ENCODE data around the gene OMG.

The OMG gene

GRCh38 chr17:31296142-31296541, 897 bp downstream of the OMG start:
- POLR2A ChIA-PET = no interaction called here
- Histone ChIP-seq H3K9me3 (ENCODE audit: control insufficient read depth, insufficient read depth, low read depth, low read length) (no peaks in the 10 kb centered on the region), H3K4me1 (ENCODE audit: control insufficient read depth, insufficient read depth, low read length) (peaks cover 7% of the 10 kb centered on the region), H3K4me3 (ENCODE audit: low read depth, low read length) (no peak overlapping the region), H3K36me3 (ENCODE audit: control insufficient read depth in 2 of 2, insufficient read depth in 1 of 2, low read length in 2 of 2) (peaks cover 8 to 10% of the 10 kb centered on the region in 2 experiments; a peak in 2 of 3 replicates), H3K27ac (ENCODE audit: extremely low read depth, low read depth, low read length) (no peak overlapping the region)
- 0 out of 2 replicates have a peak, but pooled peaks have one; percentile 45 for TF ChIP-seq PRDM1 (tag by site-specific recombination; IDR thresholded peaks at IDR 0.05)
- no peak for TF ChIP-seq GLIS1 (tag by site-specific recombination; IDR thresholded peaks at IDR 0.05)
- CTCF ChIA-PET = no interaction called here

- TF ChIP-seq SCRT2 (tag by site-specific recombination; IDR thresholded peaks at IDR 0.05) (peak; percentile 52), ZNF837 (tag by site-specific recombination; IDR thresholded peaks at IDR 0.05) (no peak), YY2 (tag by site-specific recombination; IDR thresholded peaks at IDR 0.05) (no peak)
- TF ChIP-seq, protein P1, sequence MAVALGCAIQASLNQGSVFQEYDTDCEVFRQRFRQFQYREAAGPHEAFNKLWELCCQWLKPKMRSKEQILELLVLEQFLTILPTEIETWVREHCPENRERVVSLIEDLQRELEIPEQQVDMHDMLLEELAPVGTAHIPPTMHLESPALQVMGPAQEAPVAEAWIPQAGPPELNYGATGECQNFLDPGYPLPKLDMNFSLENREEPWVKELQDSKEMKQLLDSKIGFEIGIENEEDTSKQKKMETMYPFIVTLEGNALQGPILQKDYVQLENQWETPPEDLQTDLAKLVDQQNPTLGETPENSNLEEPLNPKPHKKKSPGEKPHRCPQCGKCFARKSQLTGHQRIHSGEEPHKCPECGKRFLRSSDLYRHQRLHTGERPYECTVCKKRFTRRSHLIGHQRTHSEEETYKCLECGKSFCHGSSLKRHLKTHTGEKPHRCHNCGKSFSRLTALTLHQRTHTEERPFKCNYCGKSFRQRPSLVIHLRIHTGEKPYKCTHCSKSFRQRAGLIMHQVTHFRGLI (tag by site-specific recombination; IDR thresholded peaks at IDR 0.05) = no peak
- peaks cover 9 to 10% of the 10 kb centered on the region in 2 experiments; a peak in 2 of 3 replicates for H3K36me3 ChIP-seq (ENCODE audit: control insufficient read depth in 2 of 2, insufficient read depth in 1 of 2, low read length in 2 of 2)
- H3K4me1 ChIP-seq (ENCODE audit: control insufficient read depth, insufficient read depth, low read length) = peaks cover 7% of the 10 kb centered on the region
- H3K9me3 ChIP-seq (ENCODE audit: control insufficient read depth, insufficient read depth, low read depth, low read length) = no peaks in the 10 kb centered on the region
- ChIA-PET POLR2A (no interaction called here), CTCF (no interaction called here)
- H3K4me3 ChIP-seq (ENCODE audit: low read depth, low read length) = no peak overlapping the region
- no peak overlapping the region for H3K27ac ChIP-seq (ENCODE audit: extremely low read depth, low read depth, low read length)
These were observed 1.6 kb downstream of the OMG start for GRCh38 chr17:31295489-31295871.

- Histone ChIP-seq H3K4me1 (ENCODE audit: control insufficient read depth, insufficient read depth, low read length) (peaks cover 9% of the 10 kb centered on the region), H3K27ac (ENCODE audit: extremely low read depth, low read depth, low read length) (no peak overlapping the region), H3K4me3 (ENCODE audit: low read depth, low read length) (no peak overlapping the region), H3K9me3 (ENCODE audit: control insufficient read depth, insufficient read depth, low read depth, low read length) (no peaks in the 10 kb centered on the region), H3K36me3 (ENCODE audit: control insufficient read depth in 2 of 2, insufficient read depth in 1 of 2, low read length in 2 of 2) (peaks cover 9 to 10% of the 10 kb centered on the region in 2 experiments; a peak in 2 of 3 replicates)
- ChIA-PET POLR2A (no interaction called here), CTCF (no interaction called here)
- TF ChIP-seq ZFP69B (tag by site-specific recombination; IDR thresholded peaks at IDR 0.05) = no peak
- TF ChIP-seq GLIS2 (tag by site-specific recombination; IDR thresholded peaks at IDR 0.05) = no peak
- TF ChIP-seq, protein P2, sequence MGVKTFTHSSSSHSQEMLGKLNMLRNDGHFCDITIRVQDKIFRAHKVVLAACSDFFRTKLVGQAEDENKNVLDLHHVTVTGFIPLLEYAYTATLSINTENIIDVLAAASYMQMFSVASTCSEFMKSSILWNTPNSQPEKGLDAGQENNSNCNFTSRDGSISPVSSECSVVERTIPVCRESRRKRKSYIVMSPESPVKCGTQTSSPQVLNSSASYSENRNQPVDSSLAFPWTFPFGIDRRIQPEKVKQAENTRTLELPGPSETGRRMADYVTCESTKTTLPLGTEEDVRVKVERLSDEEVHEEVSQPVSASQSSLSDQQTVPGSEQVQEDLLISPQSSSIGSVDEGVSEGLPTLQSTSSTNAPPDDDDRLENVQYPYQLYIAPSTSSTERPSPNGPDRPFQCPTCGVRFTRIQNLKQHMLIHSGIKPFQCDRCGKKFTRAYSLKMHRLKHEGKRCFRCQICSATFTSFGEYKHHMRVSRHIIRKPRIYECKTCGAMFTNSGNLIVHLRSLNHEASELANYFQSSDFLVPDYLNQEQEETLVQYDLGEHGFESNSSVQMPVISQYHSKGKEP (tag by site-specific recombination; IDR thresholded peaks at IDR 0.05) = no peak
- no peak for TF ChIP-seq ZNF596 (tag by site-specific recombination; IDR thresholded peaks at IDR 0.05)
- TF ChIP-seq ZNF350 (tag by site-specific recombination; IDR thresholded peaks at IDR 0.05) = no peak
- no peak for TF ChIP-seq ZNF292 (tag by site-specific recombination; IDR thresholded peaks at IDR 0.05; ENCODE audit: borderline replicate concordance, low read depth)
- no peak for TF ChIP-seq HIC1 (tag by site-specific recombination; IDR thresholded peaks at IDR 0.05)
- TF ChIP-seq ZBTB11 (tag by site-specific recombination; conservative IDR thresholded peaks at IDR 0.05; ENCODE audit: low read depth) = no peak
- no peak for TF ChIP-seq KLF1 (tag by site-specific recombination; IDR thresholded peaks at IDR 0.05)
- no peak for TF ChIP-seq ZBTB49 (tag by site-specific recombination; IDR thresholded peaks at IDR 0.05; ENCODE audit: low read depth)
These were observed 2.1 kb downstream of the OMG start for GRCh38 chr17:31294820-31295488.

All from HEK293 (cell line).